Progenitor cell of endocrine pancreas (in vitro differentiated cells): Measurements from ENCODE around the gene PIR. TPM values are rescaled to one million over a fixed set of nuclear protein-coding genes. Genes with fewer than 3 reads are reported as not detected.

Experiments
- DNase-seq: peaks from one replicate; pipeline ENCODE4 v3.0.0; 2021; ENCODE audit warnings: low spot score; ENCODE audit not compliant: unreplicated experiment
- H3K27ac Mint-ChIP-seq: 2 replicates; pipeline ENCODE4 v1.8.0; 2021; ENCODE audit warnings: mild to moderate bottlenecking, moderate library complexity, mixed read lengths
- H3K27me3 Mint-ChIP-seq: 2 replicates; pipeline ENCODE4 v1.8.0; 2021; ENCODE audit warnings: mixed read lengths
- H3K36me3 Mint-ChIP-seq: 2 replicates; pipeline ENCODE4 v1.8.0; 2022; ENCODE audit warnings: mixed read lengths; ENCODE audit not compliant: insufficient read depth
- H3K4me1 Mint-ChIP-seq: 2 replicates; pipeline ENCODE4 v1.8.0; 2021; ENCODE audit warnings: low read depth, mixed read lengths
- H3K4me3 Mint-ChIP-seq: 2 replicates; pipeline ENCODE4 v1.8.0; 2021; ENCODE audit warnings: low read depth, mild to moderate bottlenecking, moderate library complexity, mixed read lengths
- H3K9me3 Mint-ChIP-seq: 2 replicates; pipeline ENCODE4 v1.8.0; 2021; ENCODE audit warnings: low read depth, mixed read lengths
- CTCF ChIP-seq: fragments of 200-600 bp; sonication (generic); IDR thresholded peaks from one replicate; pipeline ENCODE4 v1.5.0; 2021; ENCODE audit warnings: antibody characterized with exemption, mild to moderate bottlenecking; ENCODE audit not compliant: unreplicated experiment
- total RNA-seq: library from RNA; stranded (reverse); gene quantifications from 2 replicates; pipeline ENCODE4 v1.2.1, GENCODE V29; 2021

PIR gene
- total RNA-seq, 1 donor from 2014 or later: 14.9 TPM

- peak; percentile 61 for TF ChIP-seq CTCF
- no peaks in the 10 kb centered on the region for H3K4me1 Mint-ChIP-seq
- H3K27ac Mint-ChIP-seq: no peak overlapping the region
- no peak overlapping the region for H3K4me3 Mint-ChIP-seq
- H3K27me3 Mint-ChIP-seq: no peaks in the 10 kb centered on the region
- H3K9me3 Mint-ChIP-seq: no peaks in the 10 kb centered on the region
- DNase-seq: no peak
- no peaks in the 10 kb centered on the region for H3K36me3 Mint-ChIP-seq
Measured at GRCh38 chrX:15468036-15468435, 25.1 kb downstream of the PIR start.

- DNase-seq: no peak
- no peak overlapping the region for H3K4me3 Mint-ChIP-seq
- no peaks in the 10 kb centered on the region for H3K4me1 Mint-ChIP-seq
- no peaks in the 10 kb centered on the region for H3K27me3 Mint-ChIP-seq
- peak; percentile 23 for TF ChIP-seq CTCF
- no peaks in the 10 kb centered on the region for H3K36me3 Mint-ChIP-seq
- H3K27ac Mint-ChIP-seq: no peak overlapping the region
- H3K9me3 Mint-ChIP-seq: no peaks in the 10 kb centered on the region
Measured at GRCh38 chrX:15465896-15466651, 27.1 kb downstream of the PIR start.

- no peak overlapping the region for H3K4me3 Mint-ChIP-seq
- H3K4me1 Mint-ChIP-seq: no peaks in the 10 kb centered on the region
- H3K27me3 Mint-ChIP-seq: no peaks in the 10 kb centered on the region
- DNase-seq: no peak
- TF ChIP-seq CTCF: no peak
- no peaks in the 10 kb centered on the region for H3K36me3 Mint-ChIP-seq
- no peaks in the 10 kb centered on the region for H3K9me3 Mint-ChIP-seq
- H3K27ac Mint-ChIP-seq: no peak overlapping the region
Measured at GRCh38 chrX:15465347-15465746, 27.8 kb downstream of the PIR start.

- H3K27ac Mint-ChIP-seq: no peak overlapping the region
- no peaks in the 10 kb centered on the region for H3K4me1 Mint-ChIP-seq
- no peaks in the 10 kb centered on the region for H3K27me3 Mint-ChIP-seq
- H3K4me3 Mint-ChIP-seq: no peak overlapping the region
- TF ChIP-seq CTCF: no peak
- DNase-seq: no peak
- H3K9me3 Mint-ChIP-seq: no peaks in the 10 kb centered on the region
- H3K36me3 Mint-ChIP-seq: no peaks in the 10 kb centered on the region
Measured at GRCh38 chrX:15464704-15465103, 28.4 kb downstream of the PIR start.

- H3K9me3 Mint-ChIP-seq: no peaks in the 10 kb centered on the region
- no peak for TF ChIP-seq CTCF
- DNase-seq: no peak
Measured at GRCh38 chrX:15451913-15452312, 41.2 kb downstream of the PIR start.

More at GRCh38 chrX:15451913-15452312, 41.2 kb downstream of the PIR start:
- peaks cover 2% of the 10 kb centered on the region for H3K36me3 Mint-ChIP-seq
- H3K27ac Mint-ChIP-seq: no peak overlapping the region
- H3K27me3 Mint-ChIP-seq: no peaks in the 10 kb centered on the region
- H3K4me1 Mint-ChIP-seq: peaks cover 3% of the 10 kb centered on the region
- no peak overlapping the region for H3K4me3 Mint-ChIP-seq
